GM12878 (cell line): ENCODE results near the gene RPL27A.

Source experiments
- CHD1 ChIP-seq: IDR thresholded peaks from 2 replicates; pipeline ENCODE4 v1.6.1; 2012; ENCODE audit warnings: low read depth, low read length, improper control_type of control experiment
- CTCF ChIP-seq, 3 experiments: IDR thresholded peaks in 2 of 3; conservative IDR thresholded peaks in 1 of 3; 2 replicates each; pipeline ENCODE4 v1.5.1; 2011; ENCODE audit warnings: low read depth in 3 of 3, low read length in 3 of 3, mild to moderate bottlenecking in 3 of 3, control low read depth in 2 of 3, moderate library complexity in 2 of 3, inconsistent platforms in 1 of 3, mixed read lengths in 1 of 3; ENCODE audit not compliant: control insufficient read depth in 2 of 3, insufficient read depth in 1 of 3; ENCODE audit errors: extremely low read depth in 1 of 3
- EP300 ChIP-seq, 2 experiments: fragments of 150-350 bp in 1 of 2; IDR thresholded peaks; 2 replicates each; pipeline ENCODE4 v1.6.1; 2011 to 2012; ENCODE audit warnings: low read depth in 2 of 2, low read length in 2 of 2, borderline replicate concordance in 1 of 2, improper control_type of control experiment in 1 of 2, inconsistent platforms in 1 of 2; ENCODE audit not compliant: control insufficient read depth in 1 of 2
- FOXM1 ChIP-seq: IDR thresholded peaks from 2 replicates; pipeline ENCODE4 v1.6.1; 2012; ENCODE audit warnings: low read depth, mild to moderate bottlenecking, inconsistent platforms, low read length, moderate library complexity
- HSF1 ChIP-seq: fragments of 150-350 bp; IDR thresholded peaks from 2 replicates; pipeline ENCODE4 v1.6.1; 2014; ENCODE audit warnings: mild to moderate bottlenecking, low read depth, low read length
- NFYB ChIP-seq: IDR thresholded peaks from 2 replicates; pipeline ENCODE4 v1.6.1; 2011; ENCODE audit warnings: low read depth, mild to moderate bottlenecking, low read length, improper control_type of control experiment, moderate library complexity; ENCODE audit not compliant: insufficient read depth
- RCOR1 ChIP-seq: conservative IDR thresholded peaks from 2 replicates; pipeline ENCODE4 v1.6.1; 2012; ENCODE audit warnings: low read depth, low read length, improper control_type of control experiment
- USF2 ChIP-seq: IDR thresholded peaks from 2 replicates; pipeline ENCODE4 v1.6.1; 2011; ENCODE audit warnings: low read depth, low read length, improper control_type of control experiment, borderline replicate concordance
- YBX1 ChIP-seq: fragments of 450-650 bp; IDR thresholded peaks from 2 replicates; pipeline ENCODE4 v1.6.1; 2016; ENCODE audit warnings: antibody characterized with exemption
- YY1 ChIP-seq: IDR thresholded peaks from 2 replicates; pipeline ENCODE4 v1.6.1; 2011; ENCODE audit warnings: low read depth, mild to moderate bottlenecking, low read length

- TF ChIP-seq YY1 (no peak), RCOR1 (no peak), EP300 (IDR thresholded peaks at IDR 0.05; ENCODE audit: borderline replicate concordance in 1 of 2, control insufficient read depth in 1 of 2, low read depth in 2 of 2, low read length in 2 of 2) (no peak), CTCF (IDR thresholded peaks at IDR 0.05 in 2 of 3, conservative IDR thresholded peaks at IDR 0.05 in 1 of 3; ENCODE audit: control insufficient read depth in 2 of 3, extremely low read depth in 1 of 3, insufficient read depth in 1 of 3, low read depth in 3 of 3, low read length in 3 of 3) (no peak), FOXM1 (no peak), YBX1 (no peak), HSF1 (no peak), NFYB (no peak), USF2 (no peak), CHD1 (no peak)
Measured at GRCh38 chr11:8650401-8650990, 32.1 kb upstream of the RPL27A start.
